Stimulated activated CD8-positive, alpha-beta memory T cell treated with anti-CD3 and anti-CD28 coated beads, Interleukin-7, amount 100 ng/mL, for 4 hours (primary cell): ENCODE measurements around the gene ELAVL1.
"Not testable (repeated sequence)": the region's sequence is repeated elsewhere in the genome, so short reads cannot be mapped to it uniquely, and the experiment has no call there.

Source experiments
- DNase-seq, 2 donors: peaks; one replicate each; pipeline ENCODE4 v3.0.0-alpha.2; 2020; ENCODE audit warnings: low read depth in 2 of 2

Gene ELAVL1

GRCh38 chr19:7970716-7971448 lies 34.6 kb downstream of the ELAVL1 start:
- no peak for DNase-seq

GRCh38 chr19:7969555-7969939 lies 35.9 kb downstream of the ELAVL1 start:
- DNase-seq: no peak

- no peak for DNase-seq
Measured at GRCh38 chr19:7968796-7969554, 36.5 kb downstream of the ELAVL1 start.

- DNase-seq: no peak
Measured at GRCh38 chr19:7968008-7968795, 37.2 kb downstream of the ELAVL1 start.

GRCh38 chr19:7965921-7966665 lies 39.3 kb downstream of the ELAVL1 start:
- no peak for DNase-seq

GRCh38 chr19:7965259-7965841 lies 40.1 kb downstream of the ELAVL1 start:
- DNase-seq: no peak

GRCh38 chr19:7963566-7963965 lies 41.9 kb downstream of the ELAVL1 start:
- no peak for DNase-seq

GRCh38 chr19:7962644-7963268 lies 42.7 kb downstream of the ELAVL1 start:
- no peak for DNase-seq

GRCh38 chr19:7961920-7962626 lies 43.4 kb downstream of the ELAVL1 start:
- no peak for DNase-seq

- not testable (repeated sequence) for DNase-seq
Measured at GRCh38 chr19:7961082-7961481, 44.4 kb downstream of the ELAVL1 start.

GRCh38 chr19:7959211-7959610 lies 46.2 kb downstream of the ELAVL1 start:
- DNase-seq: no peak

GRCh38 chr19:7955696-7956095 lies 49.7 kb downstream of the ELAVL1 start:
- no peak for DNase-seq

- DNase-seq: no peak
Measured at GRCh38 chr19:7953576-7953975, 51.9 kb downstream of the ELAVL1 start.

GRCh38 chr19:7953060-7953459 lies 52.4 kb downstream of the ELAVL1 start:
- DNase-seq: no peak

- no peak for DNase-seq
Measured at GRCh38 chr19:7947939-7948338, 57.5 kb downstream of the ELAVL1 start.

- peak; percentile 72 to 82 for DNase-seq
Measured at GRCh38 chr19:7944177-7944761, 61.2 kb downstream of the ELAVL1 start.

GRCh38 chr19:7943444-7944176 lies 61.8 kb downstream of the ELAVL1 start, which contains the start of gene TIMM44:
TSS of gene TIMM44 (minus strand) at chr19:7943666. CDS start at chr19:7943651, 15 bp downstream.
- peak; percentile 98 to 99 for DNase-seq

- no peak for DNase-seq
Measured at GRCh38 chr19:7942981-7943443, 62.4 kb downstream of the ELAVL1 start.
